Liver (tissue), 9 donors: ENCODE results near the gene SLMAP. TPM values are rescaled to one million over a fixed set of nuclear protein-coding genes. Genes with fewer than 3 reads are reported as not detected.

Experiments
- DNase-seq: peaks from one replicate; pipeline ENCODE4 v3.0.0-alpha.2; 2017; ENCODE audit warnings: low spot score
- H3K27ac ChIP-seq, 2 donors: one replicate each; pipeline ENCODE4 v1.7.0; 2013; ENCODE audit warnings: inconsistent platforms in 2 of 2, low read length in 2 of 2, control low read depth in 1 of 2, low read depth in 1 of 2, mild to moderate bottlenecking in 1 of 2
- H3K27me3 ChIP-seq, 4 donors: one replicate each; pipeline versions ENCODE4 v1.6.1 to v1.7.0; 2013; ENCODE audit warnings: low read length in 3 of 4, inconsistent platforms in 1 of 4, mild to moderate bottlenecking in 1 of 4, moderate library complexity in 1 of 4; ENCODE audit not compliant: control insufficient read depth in 4 of 4, insufficient read depth in 4 of 4
- H3K36me3 ChIP-seq, 4 donors: one replicate each; pipeline versions ENCODE4 v1.6.1 to v1.7.0; 2013; ENCODE audit warnings: low read length in 3 of 4, mild to moderate bottlenecking in 3 of 4, low read depth in 1 of 4, moderate library complexity in 1 of 4; ENCODE audit not compliant: control insufficient read depth in 4 of 4, insufficient read depth in 3 of 4
- H3K4me1 ChIP-seq, 4 donors: one replicate each; pipeline versions ENCODE4 v1.6.1 to v1.7.0; 2013; ENCODE audit warnings: low read length in 3 of 4, mild to moderate bottlenecking in 3 of 4, moderate library complexity in 1 of 4; ENCODE audit not compliant: control insufficient read depth in 4 of 4, insufficient read depth in 4 of 4
- H3K4me3 ChIP-seq, 3 donors: one replicate each; pipeline versions ENCODE4 v1.6.1 to v1.7.0; 2013; ENCODE audit warnings: low read length in 3 of 3, control low read depth in 1 of 3, low read depth in 1 of 3, mild to moderate bottlenecking in 1 of 3
- H3K9ac ChIP-seq, 2 donors: one replicate each; pipeline ENCODE4 v1.7.0; 2013; ENCODE audit warnings: low read length in 2 of 2, mild to moderate bottlenecking in 2 of 2, moderate library complexity in 2 of 2, control low read depth in 1 of 2, low read depth in 1 of 2
- H3K9me3 ChIP-seq, 4 donors: one replicate each; pipeline versions ENCODE4 v1.6.1 to v1.7.0; 2013; ENCODE audit warnings: low read length in 3 of 4; ENCODE audit not compliant: control insufficient read depth in 4 of 4
- FOXA1 ChIP-seq: IDR thresholded peaks from 2 replicates; pipeline ENCODE4 v1.6.1; 2016; ENCODE audit warnings: antibody characterized with exemption
- FOXA2 ChIP-seq: IDR thresholded peaks from 2 replicates; pipeline ENCODE4 v1.6.1; 2016; ENCODE audit warnings: antibody characterized with exemption
- GABPA ChIP-seq, 2 donors: IDR thresholded peaks in 1 of 2; conservative IDR thresholded peaks in 1 of 2; 2 replicates each; pipeline ENCODE4 v1.6.1; 2016; ENCODE audit warnings: antibody characterized with exemption in 2 of 2, mild to moderate bottlenecking in 1 of 2, moderate library complexity in 1 of 2
- NR2F2 ChIP-seq: IDR thresholded peaks from 2 replicates; pipeline ENCODE4 v1.6.1; 2016; ENCODE audit warnings: antibody characterized with exemption
- RAD21 ChIP-seq, 2 donors: IDR thresholded peaks; 2 replicates each; pipeline ENCODE4 v1.6.1; 2016; ENCODE audit warnings: antibody characterized with exemption in 2 of 2, mild to moderate bottlenecking in 2 of 2
- SP1 ChIP-seq: IDR thresholded peaks from 2 replicates; pipeline ENCODE4 v1.6.1; 2018; ENCODE audit warnings: antibody characterized with exemption, mild to moderate bottlenecking
- WGBS: extraction: QIAGEN DNeasy Blood & Tissue Kit; methylation state at CpG from one replicate; pipeline ENCODE4 v1.1.7; 2013; 5-methylcytosine and 5-hydroxymethylcytosine counted together
- polyA plus RNA-seq, 2 donors: library from polyadenylated mRNA; stranded (reverse) in 1 of 2; unstranded in 1 of 2; fragments of 200-250 nt in 1 of 2; fragments of >200 nt in 1 of 2; fragmentation: Nextera tagmentation in 1 of 2; extraction: Ambion mirVana in 1 of 2; gene quantifications; one replicate each; pipeline versions ENCODE4 v1.2.1 to v1.2.3, GENCODE V29; 2013 to 2015
- total RNA-seq, 2 donors: library from RNA; depleted of rRNA; stranded (reverse); fragments of >200 nt; gene quantifications; one replicate each; pipeline ENCODE4 v1.2.3, GENCODE V29; 2014
- TF ChIP-seq, protein P1 (sequence below): fragments of 150-350 bp; IDR thresholded peaks from 2 replicates; pipeline ENCODE4 v1.5.1; 2017; ENCODE audit warnings: improper control_type of control experiment, low read depth, low read length; ENCODE audit not compliant: missing input control
- TF ChIP-seq, protein P2 (sequence below): IDR thresholded peaks from 2 replicates; pipeline ENCODE4 v1.6.1; 2016; ENCODE audit warnings: antibody characterized with exemption, mild to moderate bottlenecking
- TF ChIP-seq, protein P3 (sequence below): IDR thresholded peaks from 2 replicates; pipeline ENCODE4 v1.6.1; 2016; ENCODE audit warnings: antibody characterized with exemption
- TF ChIP-seq, protein P4 (sequence below): IDR thresholded peaks from 2 replicates; pipeline ENCODE4 v1.6.1; 2016; ENCODE audit warnings: antibody characterized with exemption
- donor health status: healthy.
- donor health status: healthy.
- donor health status: healthy.
- donor health status: healthy.
- donor health status: healthy.

The SLMAP gene
- total and polyA plus RNA-seq, 4 donors: 10.2 to 37.8 (median 19.4) TPM

DNA sequence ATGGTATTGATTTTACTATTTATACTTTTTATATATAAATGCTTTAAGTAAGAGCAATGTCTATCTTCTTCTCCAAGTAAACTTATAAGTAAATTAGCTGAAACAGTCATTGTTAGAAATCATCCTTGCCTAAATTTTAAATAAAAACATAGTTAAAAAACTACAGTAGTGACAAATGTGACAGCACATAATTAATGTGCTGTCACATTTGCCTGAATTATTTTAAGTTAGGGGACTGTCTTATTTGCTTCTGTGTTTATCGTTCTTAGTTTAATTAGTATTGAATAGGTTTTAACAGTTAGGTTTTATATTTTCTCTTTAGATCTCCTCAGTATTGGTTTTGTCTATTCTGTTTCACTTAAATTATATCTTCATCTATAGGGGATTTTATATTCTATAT lies 36.1 kb downstream of the SLMAP start:
- H3K36me3 ChIP-seq: no peaks in the 10 kb centered on the region
- H3K27ac ChIP-seq: no peak overlapping the region
- no peaks in the 10 kb centered on the region for H3K9me3 ChIP-seq
- no peak overlapping the region for H3K9ac ChIP-seq
- no peak overlapping the region for H3K4me3 ChIP-seq
- peaks cover 0 to 4% (median 1%) of the 10 kb centered on the region in 4 donors for H3K4me1 ChIP-seq
- no peaks in the 10 kb centered on the region for H3K27me3 ChIP-seq
- TF ChIP-seq FOXA1: no peak
- TF ChIP-seq GABPA (IDR thresholded peaks at IDR 0.05 in 1 of 2, conservative IDR thresholded peaks at IDR 0.05 in 1 of 2): no peak
- TF ChIP-seq, protein P1, sequence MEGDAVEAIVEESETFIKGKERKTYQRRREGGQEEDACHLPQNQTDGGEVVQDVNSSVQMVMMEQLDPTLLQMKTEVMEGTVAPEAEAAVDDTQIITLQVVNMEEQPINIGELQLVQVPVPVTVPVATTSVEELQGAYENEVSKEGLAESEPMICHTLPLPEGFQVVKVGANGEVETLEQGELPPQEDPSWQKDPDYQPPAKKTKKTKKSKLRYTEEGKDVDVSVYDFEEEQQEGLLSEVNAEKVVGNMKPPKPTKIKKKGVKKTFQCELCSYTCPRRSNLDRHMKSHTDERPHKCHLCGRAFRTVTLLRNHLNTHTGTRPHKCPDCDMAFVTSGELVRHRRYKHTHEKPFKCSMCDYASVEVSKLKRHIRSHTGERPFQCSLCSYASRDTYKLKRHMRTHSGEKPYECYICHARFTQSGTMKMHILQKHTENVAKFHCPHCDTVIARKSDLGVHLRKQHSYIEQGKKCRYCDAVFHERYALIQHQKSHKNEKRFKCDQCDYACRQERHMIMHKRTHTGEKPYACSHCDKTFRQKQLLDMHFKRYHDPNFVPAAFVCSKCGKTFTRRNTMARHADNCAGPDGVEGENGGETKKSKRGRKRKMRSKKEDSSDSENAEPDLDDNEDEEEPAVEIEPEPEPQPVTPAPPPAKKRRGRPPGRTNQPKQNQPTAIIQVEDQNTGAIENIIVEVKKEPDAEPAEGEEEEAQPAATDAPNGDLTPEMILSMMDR: no peak
- TF ChIP-seq NR2F2: no peak
- TF ChIP-seq, protein P2, sequence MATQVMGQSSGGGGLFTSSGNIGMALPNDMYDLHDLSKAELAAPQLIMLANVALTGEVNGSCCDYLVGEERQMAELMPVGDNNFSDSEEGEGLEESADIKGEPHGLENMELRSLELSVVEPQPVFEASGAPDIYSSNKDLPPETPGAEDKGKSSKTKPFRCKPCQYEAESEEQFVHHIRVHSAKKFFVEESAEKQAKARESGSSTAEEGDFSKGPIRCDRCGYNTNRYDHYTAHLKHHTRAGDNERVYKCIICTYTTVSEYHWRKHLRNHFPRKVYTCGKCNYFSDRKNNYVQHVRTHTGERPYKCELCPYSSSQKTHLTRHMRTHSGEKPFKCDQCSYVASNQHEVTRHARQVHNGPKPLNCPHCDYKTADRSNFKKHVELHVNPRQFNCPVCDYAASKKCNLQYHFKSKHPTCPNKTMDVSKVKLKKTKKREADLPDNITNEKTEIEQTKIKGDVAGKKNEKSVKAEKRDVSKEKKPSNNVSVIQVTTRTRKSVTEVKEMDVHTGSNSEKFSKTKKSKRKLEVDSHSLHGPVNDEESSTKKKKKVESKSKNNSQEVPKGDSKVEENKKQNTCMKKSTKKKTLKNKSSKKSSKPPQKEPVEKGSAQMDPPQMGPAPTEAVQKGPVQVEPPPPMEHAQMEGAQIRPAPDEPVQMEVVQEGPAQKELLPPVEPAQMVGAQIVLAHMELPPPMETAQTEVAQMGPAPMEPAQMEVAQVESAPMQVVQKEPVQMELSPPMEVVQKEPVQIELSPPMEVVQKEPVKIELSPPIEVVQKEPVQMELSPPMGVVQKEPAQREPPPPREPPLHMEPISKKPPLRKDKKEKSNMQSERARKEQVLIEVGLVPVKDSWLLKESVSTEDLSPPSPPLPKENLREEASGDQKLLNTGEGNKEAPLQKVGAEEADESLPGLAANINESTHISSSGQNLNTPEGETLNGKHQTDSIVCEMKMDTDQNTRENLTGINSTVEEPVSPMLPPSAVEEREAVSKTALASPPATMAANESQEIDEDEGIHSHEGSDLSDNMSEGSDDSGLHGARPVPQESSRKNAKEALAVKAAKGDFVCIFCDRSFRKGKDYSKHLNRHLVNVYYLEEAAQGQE: no peak
- no peak for TF ChIP-seq FOXA2
- TF ChIP-seq, protein P3, sequence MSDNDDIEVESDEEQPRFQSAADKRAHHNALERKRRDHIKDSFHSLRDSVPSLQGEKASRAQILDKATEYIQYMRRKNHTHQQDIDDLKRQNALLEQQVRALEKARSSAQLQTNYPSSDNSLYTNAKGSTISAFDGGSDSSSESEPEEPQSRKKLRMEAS: no peak
- TF ChIP-seq, protein P4, sequence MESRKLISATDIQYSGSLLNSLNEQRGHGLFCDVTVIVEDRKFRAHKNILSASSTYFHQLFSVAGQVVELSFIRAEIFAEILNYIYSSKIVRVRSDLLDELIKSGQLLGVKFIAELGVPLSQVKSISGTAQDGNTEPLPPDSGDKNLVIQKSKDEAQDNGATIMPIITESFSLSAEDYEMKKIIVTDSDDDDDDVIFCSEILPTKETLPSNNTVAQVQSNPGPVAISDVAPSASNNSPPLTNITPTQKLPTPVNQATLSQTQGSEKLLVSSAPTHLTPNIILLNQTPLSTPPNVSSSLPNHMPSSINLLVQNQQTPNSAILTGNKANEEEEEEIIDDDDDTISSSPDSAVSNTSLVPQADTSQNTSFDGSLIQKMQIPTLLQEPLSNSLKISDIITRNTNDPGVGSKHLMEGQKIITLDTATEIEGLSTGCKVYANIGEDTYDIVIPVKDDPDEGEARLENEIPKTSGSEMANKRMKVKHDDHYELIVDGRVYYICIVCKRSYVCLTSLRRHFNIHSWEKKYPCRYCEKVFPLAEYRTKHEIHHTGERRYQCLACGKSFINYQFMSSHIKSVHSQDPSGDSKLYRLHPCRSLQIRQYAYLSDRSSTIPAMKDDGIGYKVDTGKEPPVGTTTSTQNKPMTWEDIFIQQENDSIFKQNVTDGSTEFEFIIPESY: no peak
- 96% methylated on average over 1 of the region's 1 CpG for WGBS
- DNase-seq: no peak

DNA sequence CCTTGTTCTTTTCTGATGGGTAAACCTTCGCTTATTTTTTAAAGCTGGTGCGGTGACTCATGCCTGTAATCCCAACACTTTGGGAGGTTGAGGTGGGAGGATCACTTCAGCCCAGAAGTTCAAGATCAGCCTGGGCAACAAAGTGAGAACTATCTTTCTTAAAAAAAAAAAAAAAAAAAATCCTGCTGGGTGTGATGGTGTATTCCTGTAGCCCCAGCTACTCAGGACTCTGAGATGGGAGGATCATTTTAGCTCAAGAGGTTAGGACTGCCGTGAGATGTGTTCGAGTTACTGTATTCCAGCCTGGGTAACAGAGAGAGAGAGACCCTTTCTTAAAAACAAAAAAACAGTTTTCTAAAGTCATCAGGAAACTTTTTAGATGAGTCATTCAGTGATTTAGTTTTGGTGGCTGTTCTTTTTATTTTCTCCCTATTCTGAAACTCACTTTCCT lies 37.7 kb downstream of the SLMAP start:
- Histone ChIP-seq H3K27me3 (no peaks in the 10 kb centered on the region), H3K27ac (no peak overlapping the region), H3K9me3 (no peaks in the 10 kb centered on the region), H3K9ac (no peak overlapping the region), H3K36me3 (no peaks in the 10 kb centered on the region), H3K4me3 (no peak overlapping the region), H3K4me1 (peaks cover 3 to 10% (median 6%) of the 10 kb centered on the region in 4 donors)
- 95% methylated on average over 4 of the region's 4 CpGs for WGBS
- TF ChIP-seq GABPA (IDR thresholded peaks at IDR 0.05 in 1 of 2, conservative IDR thresholded peaks at IDR 0.05 in 1 of 2): no peak
- TF ChIP-seq SP1: no peak
- no peak for TF ChIP-seq RAD21 (IDR thresholded peaks at IDR 0.05)
- TF ChIP-seq, protein P1: no peak
- TF ChIP-seq FOXA1: no peak
- DNase-seq: no peak
